AG04450 (cell line): Measurements from ENCODE around the gene MCF2L. TPM values are rescaled to one million over a fixed set of nuclear protein-coding genes. Genes with fewer than 3 reads are reported as not detected.
"Not testable (repeated sequence)": the region's sequence is repeated elsewhere in the genome, so short reads cannot be mapped to it uniquely, and the experiment has no call there.

Experiments used
- CTCF ChIA-PET: fragments of 300-600, 350-600 bp; formaldehyde crosslinking; extraction: SDS; loops from one replicate; lab custom pipeline; 2022; ENCODE audit warnings: antibody characterized with exemption, inconsistent platforms; lab: Charles Lee
- POLR2A ChIA-PET: fragments of 350-600 bp; formaldehyde crosslinking; extraction: SDS; loops from one replicate; lab custom pipeline; 2021; ENCODE audit warnings: antibody characterized with exemption, inconsistent platforms; lab: Yijun Ruan, JAX
- DNase-seq: peaks from one replicate; pipeline ENCODE4 v3.0.0-alpha.2; 2011; ENCODE audit warnings: low read depth, low spot score
- H3K27ac ChIP-seq: one replicate; pipeline ENCODE4 v1.5.1; 2012; ENCODE audit warnings: low read depth, low read length, control low read depth
- H3K27me3 ChIP-seq: one replicate; pipeline ENCODE4 v1.6.0; 2012; ENCODE audit warnings: low read length; ENCODE audit not compliant: control insufficient read depth, insufficient read depth
- H3K4me3 ChIP-seq: 2 replicates; pipeline ENCODE4 v1.5.1; 2011; ENCODE audit warnings: mild to moderate bottlenecking, low read depth, low read length, control low read depth
- H3K9me3 ChIP-seq: 2 replicates; pipeline ENCODE4 v1.5.1; 2012; ENCODE audit warnings: low read length; ENCODE audit not compliant: control insufficient read depth, insufficient read depth
- polyA plus RNA-seq: library from polyadenylated mRNA; depleted of rRNA; stranded (reverse); fragments of >200 nt; gene quantifications from 2 replicates; pipeline ENCODE4 v1.2.3, GENCODE V29; 2011
- TF ChIP-seq, protein P1 (sequence below): IDR thresholded peaks from 2 replicates; pipeline ENCODE4 v1.5.1; 2011; ENCODE audit warnings: low read depth, low read length, control low read depth, inconsistent platforms

The MCF2L gene
- polyA plus RNA-seq, 1 experiment: 0.04 TPM

DNA sequence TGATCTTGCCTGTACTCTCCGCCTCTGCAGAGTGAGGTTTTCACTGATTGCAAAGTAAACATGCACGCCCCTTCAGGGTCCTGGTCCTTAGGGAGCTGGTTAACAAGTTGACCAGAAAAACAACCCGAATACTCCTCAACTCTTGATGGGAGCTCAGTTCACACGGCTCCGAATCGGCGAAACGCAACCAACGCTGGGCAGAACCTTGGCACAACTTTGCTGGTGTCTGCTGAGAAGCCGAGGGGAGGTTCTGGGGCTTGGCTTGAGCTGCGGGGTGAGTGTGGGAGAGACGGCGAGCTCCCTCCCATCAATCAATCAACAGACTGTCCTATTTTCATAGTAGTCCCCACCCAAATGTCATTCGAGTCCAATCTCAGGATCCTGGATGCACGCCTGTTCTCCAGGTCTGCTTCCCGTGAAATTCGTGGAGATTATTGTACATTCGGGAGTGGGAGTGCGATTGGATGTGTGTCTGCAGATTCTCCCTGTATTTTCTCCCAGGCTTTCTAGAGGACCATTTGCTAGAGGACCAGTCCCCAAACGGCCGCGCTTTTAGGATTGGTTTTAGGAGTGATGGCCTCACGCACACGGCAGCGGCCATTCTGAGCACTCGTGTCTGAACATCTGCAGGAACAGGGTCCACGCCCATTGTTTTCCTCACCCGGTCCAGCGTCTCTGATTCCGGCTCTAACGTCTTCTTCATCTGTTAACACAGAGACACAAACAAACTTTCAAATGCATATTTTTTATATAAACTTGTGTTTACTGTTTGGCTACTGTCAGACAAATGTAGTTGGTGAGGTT lies 85.0 kb downstream of the MCF2L start:
- TF ChIP-seq, protein P1, sequence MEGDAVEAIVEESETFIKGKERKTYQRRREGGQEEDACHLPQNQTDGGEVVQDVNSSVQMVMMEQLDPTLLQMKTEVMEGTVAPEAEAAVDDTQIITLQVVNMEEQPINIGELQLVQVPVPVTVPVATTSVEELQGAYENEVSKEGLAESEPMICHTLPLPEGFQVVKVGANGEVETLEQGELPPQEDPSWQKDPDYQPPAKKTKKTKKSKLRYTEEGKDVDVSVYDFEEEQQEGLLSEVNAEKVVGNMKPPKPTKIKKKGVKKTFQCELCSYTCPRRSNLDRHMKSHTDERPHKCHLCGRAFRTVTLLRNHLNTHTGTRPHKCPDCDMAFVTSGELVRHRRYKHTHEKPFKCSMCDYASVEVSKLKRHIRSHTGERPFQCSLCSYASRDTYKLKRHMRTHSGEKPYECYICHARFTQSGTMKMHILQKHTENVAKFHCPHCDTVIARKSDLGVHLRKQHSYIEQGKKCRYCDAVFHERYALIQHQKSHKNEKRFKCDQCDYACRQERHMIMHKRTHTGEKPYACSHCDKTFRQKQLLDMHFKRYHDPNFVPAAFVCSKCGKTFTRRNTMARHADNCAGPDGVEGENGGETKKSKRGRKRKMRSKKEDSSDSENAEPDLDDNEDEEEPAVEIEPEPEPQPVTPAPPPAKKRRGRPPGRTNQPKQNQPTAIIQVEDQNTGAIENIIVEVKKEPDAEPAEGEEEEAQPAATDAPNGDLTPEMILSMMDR: no peak
- DNase-seq: no peak
- ChIA-PET POLR2A (no interaction called here), CTCF (no interaction called here)
- H3K4me3 ChIP-seq: no peak overlapping the region
- peaks cover 27% of the 10 kb centered on the region for H3K9me3 ChIP-seq
- H3K27ac ChIP-seq: no peak overlapping the region
- peaks cover 57% of the 10 kb centered on the region for H3K27me3 ChIP-seq

DNA sequence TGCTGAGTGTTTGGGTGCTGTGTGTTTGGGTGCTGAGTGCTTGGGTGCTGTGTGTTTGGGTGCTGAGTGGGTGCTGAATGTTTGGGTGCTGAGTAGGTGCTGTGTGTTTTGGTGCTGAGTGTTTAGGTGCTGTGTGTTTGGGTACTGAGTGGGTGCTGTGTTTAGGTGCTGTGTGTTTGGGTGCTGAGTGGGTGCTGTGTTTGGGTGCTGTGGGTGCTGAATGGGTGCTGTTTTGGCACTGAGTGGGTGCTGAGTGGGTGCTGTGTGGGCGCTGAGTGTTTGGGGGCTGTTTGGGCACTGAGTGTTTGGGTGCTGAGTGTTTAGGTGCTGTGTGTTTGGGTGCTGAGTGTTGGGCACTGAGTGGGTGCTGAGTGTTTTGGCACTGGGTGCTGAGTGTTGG lies 88.1 kb downstream of the MCF2L start:
- ChIA-PET POLR2A (no interaction called here), CTCF (no interaction called here)
- Histone ChIP-seq H3K4me3 (no peak overlapping the region), H3K9me3 (peaks cover 24% of the 10 kb centered on the region), H3K27me3 (peaks cover 34% of the 10 kb centered on the region), H3K27ac (no peak overlapping the region)
- DNase-seq: no peak
- TF ChIP-seq, protein P1: no peak

DNA sequence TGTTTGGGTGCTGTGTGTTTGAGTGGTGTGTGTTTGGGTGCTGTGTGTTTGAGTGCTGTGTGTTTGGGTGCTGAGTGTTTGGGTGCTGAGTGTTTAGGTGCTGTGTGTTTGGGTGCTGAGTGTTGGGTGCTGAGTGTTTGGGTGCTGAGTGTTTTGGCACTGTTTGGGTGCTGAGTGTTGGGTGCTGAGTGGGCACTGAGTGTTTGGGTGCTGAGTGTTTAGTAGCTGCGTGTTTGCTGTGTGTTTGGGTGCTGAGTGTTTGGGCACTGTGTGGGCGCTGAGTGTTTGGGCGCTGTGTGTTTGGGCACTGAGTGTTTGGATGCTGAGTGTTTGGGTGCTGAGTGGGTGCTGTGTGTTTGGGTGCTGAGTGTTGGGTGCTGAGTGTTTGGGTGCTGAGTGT lies 88.5 kb downstream of the MCF2L start:
- H3K27ac ChIP-seq, POLR2A ChIA-PET, DNase-seq, CTCF ChIA-PET, H3K4me3 ChIP-seq: not testable (repeated sequence)
- H3K9me3 ChIP-seq: peaks cover 24% of the 10 kb centered on the region
- peaks cover 29% of the 10 kb centered on the region for H3K27me3 ChIP-seq

DNA sequence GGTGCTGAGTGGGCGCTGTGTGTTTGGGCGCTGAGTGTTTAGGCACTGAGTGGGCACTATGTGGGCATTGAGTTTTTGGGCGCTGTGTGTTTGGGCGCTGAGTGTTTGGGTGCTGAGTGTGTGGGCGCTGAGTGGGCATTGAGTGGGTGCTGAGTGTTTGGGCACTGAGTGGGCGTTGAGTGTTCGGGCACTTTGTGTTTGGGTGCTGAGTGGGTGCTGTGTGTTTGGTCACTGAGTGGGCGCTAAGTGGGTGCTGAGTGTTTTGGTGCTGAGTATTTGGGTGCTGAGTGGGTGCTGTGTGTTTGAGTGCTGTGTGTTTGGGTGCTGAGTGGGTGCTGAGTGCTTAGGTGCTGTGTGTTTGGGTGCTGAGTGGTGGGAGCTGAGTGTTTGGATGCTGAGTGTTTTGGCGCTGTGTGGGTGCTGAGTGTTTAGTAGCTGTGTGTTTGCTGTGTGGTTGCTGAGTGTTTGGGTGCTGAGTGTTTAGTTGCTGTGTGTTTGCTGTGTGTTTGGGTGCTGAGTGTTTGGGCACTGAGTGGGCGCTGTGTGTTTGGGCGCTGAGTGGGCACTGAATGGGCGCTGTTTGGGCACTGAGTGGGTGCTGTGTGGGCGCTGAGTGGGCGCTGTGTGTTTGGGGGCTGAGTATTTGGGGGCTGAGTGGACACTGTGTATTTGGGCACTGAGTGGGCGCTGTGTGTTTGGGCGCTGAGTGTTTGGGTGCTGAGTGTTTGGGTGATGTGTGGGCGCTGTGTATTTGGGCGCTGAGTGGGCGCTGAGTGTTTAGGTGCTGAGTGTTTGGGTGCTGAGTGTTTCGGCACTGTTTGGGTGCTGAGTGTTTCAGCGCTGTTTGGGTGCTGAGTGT lies 89.3 kb downstream of the MCF2L start:
- TF ChIP-seq, protein P1: no peak
- DNase-seq: no peak
- POLR2A ChIA-PET: no interaction called here
- CTCF ChIA-PET: no interaction called here
- peaks cover 21% of the 10 kb centered on the region for H3K27me3 ChIP-seq
- no peak overlapping the region for H3K27ac ChIP-seq
- no peak overlapping the region for H3K4me3 ChIP-seq
- peaks cover 24% of the 10 kb centered on the region for H3K9me3 ChIP-seq

DNA sequence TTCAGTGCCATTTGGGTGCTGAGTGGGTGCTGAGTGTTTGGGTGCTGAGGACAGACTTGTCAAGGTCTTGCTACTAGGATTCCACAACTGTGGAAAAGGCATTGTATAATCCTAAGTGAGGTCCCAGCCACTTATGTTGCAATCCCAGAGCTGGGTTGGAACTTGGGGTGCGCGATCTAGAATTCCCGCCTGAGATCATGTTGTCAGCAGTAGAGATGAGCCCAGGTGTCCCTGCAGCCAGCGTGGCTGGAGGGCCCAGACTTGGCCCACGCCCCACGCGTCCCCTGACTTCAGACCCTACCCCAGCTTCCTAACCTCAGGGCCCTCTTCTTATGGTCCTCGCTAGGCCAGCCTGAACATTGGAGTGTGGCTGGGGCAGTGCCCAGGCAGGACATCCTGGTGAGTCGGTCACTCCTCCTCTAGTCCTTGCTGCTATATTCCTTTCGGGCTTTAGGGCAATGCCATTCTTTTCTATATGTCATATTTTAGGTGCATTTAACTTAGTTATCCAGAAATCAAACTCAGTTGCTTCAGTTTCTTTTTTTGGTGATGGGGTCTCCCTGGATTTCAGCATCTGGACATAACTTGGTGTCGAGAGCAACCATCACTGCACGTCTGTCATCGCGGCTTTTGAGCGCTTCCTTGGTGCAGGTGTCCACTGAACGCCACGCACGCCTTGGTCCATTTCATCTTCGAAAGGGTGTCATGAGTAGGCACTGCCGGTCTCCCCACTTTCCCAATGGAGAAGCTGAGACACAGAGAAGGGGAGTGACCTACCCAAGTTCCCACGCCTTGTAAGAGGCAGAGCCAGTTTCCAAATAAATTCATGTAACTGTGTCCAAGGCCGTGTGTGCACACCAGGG lies 90.2 kb downstream of the MCF2L start:
- ChIA-PET CTCF (no interaction called here), POLR2A (no interaction called here)
- DNase-seq: no peak

More for the DNA sequence above, 90.2 kb downstream of the MCF2L start:
- TF ChIP-seq, protein P1: no peak
- Histone ChIP-seq H3K27ac (no peak overlapping the region), H3K4me3 (no peak overlapping the region), H3K27me3 (peaks cover 12% of the 10 kb centered on the region), H3K9me3 (peaks cover 28% of the 10 kb centered on the region)
